Renal pelvis (tissue), 4 donors: ENCODE results near the gene CA10. TPM values are rescaled to one million over a fixed set of nuclear protein-coding genes. Genes with fewer than 3 reads are reported as not detected.

Experiments used
- DNase-seq: peaks from one replicate; pipeline ENCODE4 v3.0.0-alpha.2; 2013
- polyA plus RNA-seq, 3 donors: library from polyadenylated mRNA; unstranded; fragments of 120-200 nt; gene quantifications; one replicate each; pipeline ENCODE4 v1.2.1, GENCODE V29; 2013; ENCODE audit not compliant: insufficient read length in 3 of 3

CA10 gene
- polyA plus RNA-seq, 3 donors = 8.6 to 12.4 (median 12.0) TPM

GRCh38 chr17:51769231-51769630, 389.3 kb downstream of the CA10 start:
- no peak for DNase-seq

GRCh38 chr17:51768706-51769105, 389.8 kb downstream of the CA10 start:
- no peak for DNase-seq

- DNase-seq = no peak
These were observed 391.2 kb downstream of the CA10 start for GRCh38 chr17:51767287-51767686.

GRCh38 chr17:51765282-51766135, 393.0 kb downstream of the CA10 start:
- no peak for DNase-seq

- DNase-seq = peak; percentile 57
These were observed 394.0 kb downstream of the CA10 start for GRCh38 chr17:51764387-51764971.

- no peak for DNase-seq
These were observed 395.5 kb downstream of the CA10 start for GRCh38 chr17:51763058-51763457.

- DNase-seq = no peak
These were observed 397.4 kb downstream of the CA10 start for GRCh38 chr17:51761105-51761504.

- no peak for DNase-seq
These were observed 399.3 kb downstream of the CA10 start for GRCh38 chr17:51759260-51759659.

- DNase-seq = no peak
These were observed 407.4 kb downstream of the CA10 start for GRCh38 chr17:51751072-51751471.

GRCh38 chr17:51748749-51749604, 409.5 kb downstream of the CA10 start:
- no peak for DNase-seq

GRCh38 chr17:51746421-51746820, 412.1 kb downstream of the CA10 start:
- no peak for DNase-seq

GRCh38 chr17:51745993-51746392, 412.5 kb downstream of the CA10 start:
- DNase-seq = no peak

- no peak for DNase-seq
These were observed 415.0 kb downstream of the CA10 start for GRCh38 chr17:51743477-51743876.

- no peak for DNase-seq
These were observed 415.9 kb downstream of the CA10 start for GRCh38 chr17:51742571-51742970.

- no peak for DNase-seq
These were observed 417.1 kb downstream of the CA10 start for GRCh38 chr17:51741458-51741857.

GRCh38 chr17:51740531-51740930, 418.0 kb downstream of the CA10 start:
- no peak for DNase-seq

GRCh38 chr17:51739245-51739886, 419.1 kb downstream of the CA10 start:
- DNase-seq = peak; percentile 40

GRCh38 chr17:51736356-51736755, 422.2 kb downstream of the CA10 start:
- DNase-seq = no peak

- no peak for DNase-seq
These were observed 423.5 kb downstream of the CA10 start for GRCh38 chr17:51734976-51735375.

- no peak for DNase-seq
These were observed 424.1 kb downstream of the CA10 start for GRCh38 chr17:51734462-51734861.

- no peak for DNase-seq
These were observed 425.3 kb downstream of the CA10 start for GRCh38 chr17:51733166-51733565.
